Kasumi-1 (cell line): ENCODE data around the gene MTHFD1.
A peak's percentile ranks its signal among the peaks of the same experiment; 100 is the strongest.

Experiments used
- DNase-seq, 2 experiments: peaks; one replicate each; lab custom pipeline; 2025; lab: John Stamatoyannopoulos, UW

The MTHFD1 gene

GRCh38 chr14:64407329-64407728 lies 19.2 kb downstream of the MTHFD1 start:
- no peak for DNase-seq

GRCh38 chr14:64409126-64409920 lies 21.2 kb downstream of the MTHFD1 start:
- DNase-seq, result no peak

- no peak for DNase-seq
Measured at GRCh38 chr14:64410084-64410774, 22.1 kb downstream of the MTHFD1 start.

- DNase-seq, result no peak
Measured at GRCh38 chr14:64411001-64411400, 22.8 kb downstream of the MTHFD1 start.

GRCh38 chr14:64412237-64412636 lies 24.1 kb downstream of the MTHFD1 start:
- DNase-seq, result no peak

GRCh38 chr14:64416348-64416932 lies 28.3 kb downstream of the MTHFD1 start:
- no peak for DNase-seq

- no peak for DNase-seq
Measured at GRCh38 chr14:64417055-64417770, 29.1 kb downstream of the MTHFD1 start.

- no peak for DNase-seq
Measured at GRCh38 chr14:64417771-64418125, 29.6 kb downstream of the MTHFD1 start.

GRCh38 chr14:64419003-64419402 lies 30.9 kb downstream of the MTHFD1 start:
- no peak for DNase-seq

GRCh38 chr14:64421166-64421565 lies 33.0 kb downstream of the MTHFD1 start:
- no peak for DNase-seq

- DNase-seq, result no peak
Measured at GRCh38 chr14:64422005-64422404, 33.9 kb downstream of the MTHFD1 start.

- no peak for DNase-seq
Measured at GRCh38 chr14:64422756-64423155, 34.6 kb downstream of the MTHFD1 start.

GRCh38 chr14:64423987-64424386 lies 35.8 kb downstream of the MTHFD1 start:
- DNase-seq, result no peak

- DNase-seq, result no peak
Measured at GRCh38 chr14:64434528-64434927, 46.4 kb downstream of the MTHFD1 start.

GRCh38 chr14:64438181-64438841 lies 50.2 kb downstream of the MTHFD1 start:
- no peak for DNase-seq

GRCh38 chr14:64439141-64439540 lies 51.0 kb downstream of the MTHFD1 start:
- DNase-seq, result no peak

GRCh38 chr14:64440494-64440893 lies 52.3 kb downstream of the MTHFD1 start:
- no peak for DNase-seq

GRCh38 chr14:64442300-64442988 lies 54.3 kb downstream of the MTHFD1 start:
- no peak for DNase-seq

- DNase-seq, result peak; percentile 54 to 66
Measured at GRCh38 chr14:64444140-64444539, 56.0 kb downstream of the MTHFD1 start.

- peak; percentile 56 to 60 for DNase-seq
Measured at GRCh38 chr14:64444984-64445845, 57.1 kb downstream of the MTHFD1 start.
